ENCODE data around the gene OR6S1.
A peak's percentile ranks its signal among the peaks of the same experiment; 100 is the strongest.

Gene OR6S1

GRCh38 chr14:20687362-20688166 is 46.1 kb upstream of the OR6S1 start:
- no peak for TF ChIP-seq EZH2phosphoT487 (IDR thresholded peaks at IDR 0.05; ENCODE audit: borderline replicate concordance, low read length)
- TF ChIP-seq, protein P1, sequence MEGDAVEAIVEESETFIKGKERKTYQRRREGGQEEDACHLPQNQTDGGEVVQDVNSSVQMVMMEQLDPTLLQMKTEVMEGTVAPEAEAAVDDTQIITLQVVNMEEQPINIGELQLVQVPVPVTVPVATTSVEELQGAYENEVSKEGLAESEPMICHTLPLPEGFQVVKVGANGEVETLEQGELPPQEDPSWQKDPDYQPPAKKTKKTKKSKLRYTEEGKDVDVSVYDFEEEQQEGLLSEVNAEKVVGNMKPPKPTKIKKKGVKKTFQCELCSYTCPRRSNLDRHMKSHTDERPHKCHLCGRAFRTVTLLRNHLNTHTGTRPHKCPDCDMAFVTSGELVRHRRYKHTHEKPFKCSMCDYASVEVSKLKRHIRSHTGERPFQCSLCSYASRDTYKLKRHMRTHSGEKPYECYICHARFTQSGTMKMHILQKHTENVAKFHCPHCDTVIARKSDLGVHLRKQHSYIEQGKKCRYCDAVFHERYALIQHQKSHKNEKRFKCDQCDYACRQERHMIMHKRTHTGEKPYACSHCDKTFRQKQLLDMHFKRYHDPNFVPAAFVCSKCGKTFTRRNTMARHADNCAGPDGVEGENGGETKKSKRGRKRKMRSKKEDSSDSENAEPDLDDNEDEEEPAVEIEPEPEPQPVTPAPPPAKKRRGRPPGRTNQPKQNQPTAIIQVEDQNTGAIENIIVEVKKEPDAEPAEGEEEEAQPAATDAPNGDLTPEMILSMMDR (IDR thresholded peaks at IDR 0.05; ENCODE audit: low read depth, low read length, poor library complexity, severe bottlenecking), result no peak
- H3K4me1 ChIP-seq (ENCODE audit: control insufficient read depth, low read length), result peaks cover 19% of the 10 kb centered on the region
- no peak overlapping the region for H3K4me3 ChIP-seq (ENCODE audit: low read length)
- H3K27ac ChIP-seq (ENCODE audit: low read depth, low read length), result no peak overlapping the region
- H4K20me1 ChIP-seq (ENCODE audit: control insufficient read depth, insufficient read depth, low read depth, low read length), result no peaks in the 10 kb centered on the region
- H3K27me3 ChIP-seq (ENCODE audit: control insufficient read depth, low read length), result peaks cover 4% of the 10 kb centered on the region; the same call in 1 of the 2 replicates
- no peaks in the 10 kb centered on the region for H3K36me3 ChIP-seq (ENCODE audit: control insufficient read depth, low read length)
- H3F3A ChIP-seq (ENCODE audit: control insufficient read depth, insufficient read depth), result peaks cover 10% of the 10 kb centered on the region
- H3K4me2 ChIP-seq (ENCODE audit: low read length), result no peak overlapping the region
- no peaks in the 10 kb centered on the region for H3K9me3 ChIP-seq (ENCODE audit: control insufficient read depth, insufficient read depth, low read length)
- no peaks in the 10 kb centered on the region for H3K9me2 ChIP-seq (replicated peaks; ENCODE audit: control insufficient read depth, low read length)
- H3K79me2 ChIP-seq (ENCODE audit: control insufficient read depth, low read length), result no peaks in the 10 kb centered on the region

GRCh38 chr14:20686386-20687143 is 45.1 kb upstream of the OR6S1 start:
- Histone ChIP-seq H3K4me3 (ENCODE audit: low read length) (no peak overlapping the region), H3K27me3 (ENCODE audit: control insufficient read depth, low read length) (peaks cover 4% of the 10 kb centered on the region; the same call in 1 of the 2 replicates), H3K4me1 (ENCODE audit: control insufficient read depth, low read length) (peaks cover 29% of the 10 kb centered on the region), H3K79me2 (ENCODE audit: control insufficient read depth, low read length) (no peaks in the 10 kb centered on the region), H3K9me2 (replicated peaks; ENCODE audit: control insufficient read depth, low read length) (no peaks in the 10 kb centered on the region), H4K20me1 (ENCODE audit: control insufficient read depth, insufficient read depth, low read depth, low read length) (no peaks in the 10 kb centered on the region), H3K36me3 (ENCODE audit: control insufficient read depth, low read length) (no peaks in the 10 kb centered on the region), H3K4me2 (ENCODE audit: low read length) (no peak overlapping the region), H3K27ac (ENCODE audit: low read depth, low read length) (no peak overlapping the region), H3K9me3 (ENCODE audit: control insufficient read depth, insufficient read depth, low read length) (no peaks in the 10 kb centered on the region), H3F3A (ENCODE audit: control insufficient read depth, insufficient read depth) (peaks cover 17% of the 10 kb centered on the region)
- TF ChIP-seq, protein P1 (IDR thresholded peaks at IDR 0.05; ENCODE audit: low read depth, low read length, poor library complexity, severe bottlenecking), result no peak
- no peak for TF ChIP-seq EZH2phosphoT487 (IDR thresholded peaks at IDR 0.05; ENCODE audit: borderline replicate concordance, low read length)

- H3K4me1 ChIP-seq (ENCODE audit: control insufficient read depth, low read length), result peaks cover 40% of the 10 kb centered on the region
- H3K27me3 ChIP-seq (ENCODE audit: control insufficient read depth, low read length), result no peaks in the 10 kb centered on the region; the same call in 1 of the 2 replicates
- H3K4me2 ChIP-seq (ENCODE audit: low read length), result peak overlapping the region; percentile 95
- H3K79me2 ChIP-seq (ENCODE audit: control insufficient read depth, low read length), result no peaks in the 10 kb centered on the region
- TF ChIP-seq EZH2phosphoT487 (IDR thresholded peaks at IDR 0.05; ENCODE audit: borderline replicate concordance, low read length), result no peak
- TF ChIP-seq, protein P1 (IDR thresholded peaks at IDR 0.05; ENCODE audit: low read depth, low read length, poor library complexity, severe bottlenecking), result no peak
- no peaks in the 10 kb centered on the region for H3K36me3 ChIP-seq (ENCODE audit: control insufficient read depth, low read length)
- H3K9me2 ChIP-seq (replicated peaks; ENCODE audit: control insufficient read depth, low read length), result no peaks in the 10 kb centered on the region
- H3F3A ChIP-seq (ENCODE audit: control insufficient read depth, insufficient read depth), result peaks cover 31% of the 10 kb centered on the region
- H3K4me3 ChIP-seq (ENCODE audit: low read length), result peak overlapping the region; percentile 96
- no peaks in the 10 kb centered on the region for H3K9me3 ChIP-seq (ENCODE audit: control insufficient read depth, insufficient read depth, low read length)
- H4K20me1 ChIP-seq (ENCODE audit: control insufficient read depth, insufficient read depth, low read depth, low read length), result no peaks in the 10 kb centered on the region
- H3K27ac ChIP-seq (ENCODE audit: low read depth, low read length), result no peak overlapping the region
Observed at GRCh38 chr14:20684662-20685456, 43.4 kb upstream of the OR6S1 start.

All from DOHH2 (cell line).